ENCODE results near the gene CACNA1F.

CACNA1F gene

DNA sequence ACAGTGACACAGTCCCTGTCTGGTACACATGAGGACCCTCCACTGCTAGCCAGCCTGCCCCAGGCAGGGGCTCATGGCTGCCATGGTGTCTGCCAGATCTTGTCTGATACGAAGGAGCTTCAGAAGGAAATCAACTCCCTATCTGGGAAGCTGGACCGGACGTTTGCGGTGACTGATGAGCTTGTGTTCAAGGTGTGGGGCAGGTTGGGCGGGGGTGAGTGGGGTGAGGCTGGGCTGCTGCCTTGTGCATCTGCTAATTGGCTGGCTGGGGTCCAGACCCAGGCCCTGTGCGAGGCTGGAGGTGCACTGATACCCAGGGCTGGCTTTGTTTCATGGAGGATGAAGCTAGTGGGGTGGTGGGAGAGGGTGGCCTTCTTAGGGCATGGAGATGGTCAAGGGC lies 15.9 kb upstream of the CACNA1F start:
- no peak for DNase-seq
- Mint-ChIP-seq H3K4me3 (no peak overlapping the region), H3K27ac (no peak overlapping the region), H3K4me1 (no peaks in the 10 kb centered on the region), H3K9me3 (peaks cover 60% of the 10 kb centered on the region), H3K36me3 (ENCODE audit: low read depth) (peaks cover 1% of the 10 kb centered on the region), H3K27me3 (ENCODE audit: low read depth, poor library complexity) (no peaks in the 10 kb centered on the region)
- TF ChIP-seq, protein P1, sequence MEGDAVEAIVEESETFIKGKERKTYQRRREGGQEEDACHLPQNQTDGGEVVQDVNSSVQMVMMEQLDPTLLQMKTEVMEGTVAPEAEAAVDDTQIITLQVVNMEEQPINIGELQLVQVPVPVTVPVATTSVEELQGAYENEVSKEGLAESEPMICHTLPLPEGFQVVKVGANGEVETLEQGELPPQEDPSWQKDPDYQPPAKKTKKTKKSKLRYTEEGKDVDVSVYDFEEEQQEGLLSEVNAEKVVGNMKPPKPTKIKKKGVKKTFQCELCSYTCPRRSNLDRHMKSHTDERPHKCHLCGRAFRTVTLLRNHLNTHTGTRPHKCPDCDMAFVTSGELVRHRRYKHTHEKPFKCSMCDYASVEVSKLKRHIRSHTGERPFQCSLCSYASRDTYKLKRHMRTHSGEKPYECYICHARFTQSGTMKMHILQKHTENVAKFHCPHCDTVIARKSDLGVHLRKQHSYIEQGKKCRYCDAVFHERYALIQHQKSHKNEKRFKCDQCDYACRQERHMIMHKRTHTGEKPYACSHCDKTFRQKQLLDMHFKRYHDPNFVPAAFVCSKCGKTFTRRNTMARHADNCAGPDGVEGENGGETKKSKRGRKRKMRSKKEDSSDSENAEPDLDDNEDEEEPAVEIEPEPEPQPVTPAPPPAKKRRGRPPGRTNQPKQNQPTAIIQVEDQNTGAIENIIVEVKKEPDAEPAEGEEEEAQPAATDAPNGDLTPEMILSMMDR (IDR thresholded peaks at IDR 0.05): no peak

DNA sequence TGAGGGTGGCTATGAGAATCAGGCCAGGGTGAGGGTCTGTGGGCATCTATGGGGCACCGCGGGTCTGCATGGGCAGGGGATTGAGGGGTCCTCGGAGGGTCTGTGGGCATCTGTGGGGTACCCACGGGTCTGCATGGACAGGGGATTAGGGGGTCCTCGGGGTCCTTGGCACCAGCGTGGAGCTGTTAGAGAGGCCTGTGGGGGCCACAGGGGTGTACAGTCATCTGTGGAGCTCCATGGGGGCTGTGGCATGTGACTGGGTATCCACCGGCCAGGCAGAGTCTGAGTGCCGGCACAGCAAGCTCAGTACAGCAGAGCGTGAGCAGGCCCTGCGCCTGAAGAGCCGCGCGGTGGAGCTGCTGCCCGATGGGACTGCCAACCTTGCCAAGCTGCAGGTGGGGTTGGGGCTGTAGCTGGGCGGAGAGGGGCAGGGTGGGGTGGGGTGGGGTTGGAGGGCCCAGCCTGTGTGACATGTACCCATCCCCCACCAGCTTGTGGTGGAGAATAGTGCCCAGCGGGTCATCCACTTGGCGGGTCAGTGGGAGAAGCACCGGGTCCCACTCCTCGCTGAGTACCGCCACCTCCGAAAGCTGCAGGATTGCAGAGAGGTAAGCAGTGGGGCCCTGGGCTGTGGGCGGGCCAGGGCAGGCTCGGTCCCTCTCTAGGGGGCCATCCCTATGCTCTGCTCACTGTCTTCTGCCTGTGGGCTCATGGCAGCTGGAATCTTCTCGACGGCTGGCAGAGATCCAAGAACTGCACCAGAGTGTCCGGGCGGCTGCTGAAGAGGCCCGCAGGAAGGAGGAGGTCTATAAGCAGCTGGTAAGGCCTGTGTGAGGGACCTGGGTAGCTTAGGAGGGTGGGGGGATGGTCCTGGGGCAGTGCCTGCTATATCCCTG lies 15.0 kb upstream of the CACNA1F start:
- Mint-ChIP-seq H3K9me3 (peaks cover 64% of the 10 kb centered on the region), H3K27ac (no peak overlapping the region), H3K27me3 (ENCODE audit: low read depth, poor library complexity) (no peaks in the 10 kb centered on the region), H3K4me1 (no peaks in the 10 kb centered on the region), H3K4me3 (no peak overlapping the region), H3K36me3 (ENCODE audit: low read depth) (peaks cover 4% of the 10 kb centered on the region)
- no peak for DNase-seq
- TF ChIP-seq, protein P1 (IDR thresholded peaks at IDR 0.05): no peak

DNA sequence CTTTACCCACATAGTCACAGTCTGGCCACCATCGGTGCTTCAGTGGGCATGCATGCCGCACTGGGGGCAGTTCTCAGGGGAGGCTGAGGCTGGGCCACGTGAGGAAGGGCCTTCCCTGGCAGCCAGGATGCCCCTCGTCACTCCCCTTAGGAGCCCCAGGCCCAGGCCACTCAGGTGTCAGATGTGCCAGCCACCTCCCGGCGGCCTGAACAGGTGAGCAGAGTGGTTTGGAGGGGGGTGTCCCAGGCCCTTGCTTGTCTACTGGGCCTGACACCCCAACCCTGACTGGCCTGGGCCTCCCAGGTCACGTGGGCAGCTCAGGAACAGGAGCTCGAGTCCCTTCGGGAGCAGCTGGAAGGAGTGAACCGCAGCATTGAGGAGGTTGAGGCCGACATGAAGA lies 14.2 kb upstream of the CACNA1F start:
- peaks cover 59% of the 10 kb centered on the region for H3K9me3 Mint-ChIP-seq
- no peak overlapping the region for H3K4me3 Mint-ChIP-seq
- TF ChIP-seq, protein P1 (IDR thresholded peaks at IDR 0.05): no peak
- H3K27ac Mint-ChIP-seq: peak overlapping the region; percentile 45
- H3K36me3 Mint-ChIP-seq (ENCODE audit: low read depth): peaks cover 8% of the 10 kb centered on the region
- H3K27me3 Mint-ChIP-seq (ENCODE audit: low read depth, poor library complexity): no peaks in the 10 kb centered on the region
- no peaks in the 10 kb centered on the region for H3K4me1 Mint-ChIP-seq
- no peak for DNase-seq

DNA sequence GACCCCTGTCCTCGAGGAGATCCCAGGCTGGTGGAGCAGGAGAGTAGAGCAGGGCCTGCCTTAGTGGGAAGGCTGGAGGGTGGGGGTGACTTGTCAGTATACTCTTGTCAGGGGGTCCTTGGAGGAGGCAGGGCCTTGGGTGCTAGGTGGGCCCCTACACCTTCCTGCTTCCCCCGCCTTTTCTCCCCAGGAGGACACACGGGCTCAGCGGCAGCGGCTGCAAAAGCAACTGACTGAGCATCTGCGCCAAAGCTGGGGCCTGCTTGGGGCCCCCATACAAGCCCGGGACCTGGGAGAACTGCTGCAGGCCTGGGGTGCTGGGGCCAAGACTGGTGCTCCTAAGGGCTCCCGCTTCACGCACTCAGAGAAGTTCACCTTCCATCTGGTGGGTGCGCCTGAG lies 13.4 kb upstream of the CACNA1F start:
- TF ChIP-seq, protein P1 (IDR thresholded peaks at IDR 0.05): no peak
- H3K36me3 Mint-ChIP-seq (ENCODE audit: low read depth): peaks cover 9% of the 10 kb centered on the region
- H3K27ac Mint-ChIP-seq: no peak overlapping the region
- H3K4me3 Mint-ChIP-seq: no peak overlapping the region
- H3K4me1 Mint-ChIP-seq: no peaks in the 10 kb centered on the region
- H3K27me3 Mint-ChIP-seq (ENCODE audit: low read depth, poor library complexity): no peaks in the 10 kb centered on the region
- no peak for DNase-seq
- H3K9me3 Mint-ChIP-seq: peaks cover 52% of the 10 kb centered on the region

DNA sequence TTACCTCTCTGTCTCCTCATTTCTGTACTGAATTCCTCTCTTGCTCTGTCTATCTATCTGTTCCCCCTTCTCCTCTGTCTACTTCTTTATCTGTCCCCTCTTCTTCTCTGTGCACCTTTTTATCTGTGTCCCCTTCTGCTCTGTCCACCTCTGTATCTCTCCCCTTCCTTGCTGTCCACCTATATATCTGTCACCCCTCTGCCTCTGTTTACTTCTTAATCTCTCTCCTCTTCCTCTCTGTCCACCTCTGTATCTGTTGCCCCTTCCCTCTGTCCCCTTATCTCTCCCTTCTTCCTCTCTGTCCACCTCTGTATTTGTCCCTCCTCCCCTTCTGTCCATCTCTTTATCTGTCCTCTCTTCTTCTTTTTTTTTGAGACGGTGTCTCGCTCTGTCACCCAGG lies 11.1 kb upstream of the CACNA1F start:
- Mint-ChIP-seq H3K27me3 (ENCODE audit: low read depth, poor library complexity) (no peaks in the 10 kb centered on the region), H3K4me3 (no peak overlapping the region)

More for the DNA sequence above, 11.1 kb upstream of the CACNA1F start:
- H3K27ac Mint-ChIP-seq: no peak overlapping the region
- H3K36me3 Mint-ChIP-seq (ENCODE audit: low read depth): peaks cover 12% of the 10 kb centered on the region
- no peak for DNase-seq
- H3K4me1 Mint-ChIP-seq: no peaks in the 10 kb centered on the region
- H3K9me3 Mint-ChIP-seq: peaks cover 60% of the 10 kb centered on the region
- TF ChIP-seq, protein P1 (IDR thresholded peaks at IDR 0.05): no peak

All from nephron progenitor cell (in vitro differentiated cells).